ENCODE data around the gene EMC7.

EMC7 gene

DNA sequence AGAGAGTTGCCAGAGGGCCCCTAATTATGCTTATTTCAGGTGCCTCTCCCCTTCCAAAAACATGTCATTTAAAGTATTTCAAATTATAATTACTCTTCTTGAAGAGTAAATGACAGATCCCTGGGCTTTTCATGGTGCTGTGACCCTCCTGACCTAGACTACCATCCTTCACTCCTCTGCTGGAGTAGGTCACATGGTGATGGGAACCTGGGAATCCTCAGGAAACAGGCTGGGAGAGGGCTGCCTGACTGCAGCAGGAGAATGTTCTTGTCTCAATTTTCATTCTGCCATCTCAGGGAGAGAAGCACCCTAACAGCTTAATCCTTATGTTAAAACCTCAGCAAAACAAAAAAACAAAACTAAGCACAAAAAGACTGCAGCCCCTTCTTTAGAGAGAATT, 24.9 kb upstream of the EMC7 start:
- TF ChIP-seq, protein P1, sequence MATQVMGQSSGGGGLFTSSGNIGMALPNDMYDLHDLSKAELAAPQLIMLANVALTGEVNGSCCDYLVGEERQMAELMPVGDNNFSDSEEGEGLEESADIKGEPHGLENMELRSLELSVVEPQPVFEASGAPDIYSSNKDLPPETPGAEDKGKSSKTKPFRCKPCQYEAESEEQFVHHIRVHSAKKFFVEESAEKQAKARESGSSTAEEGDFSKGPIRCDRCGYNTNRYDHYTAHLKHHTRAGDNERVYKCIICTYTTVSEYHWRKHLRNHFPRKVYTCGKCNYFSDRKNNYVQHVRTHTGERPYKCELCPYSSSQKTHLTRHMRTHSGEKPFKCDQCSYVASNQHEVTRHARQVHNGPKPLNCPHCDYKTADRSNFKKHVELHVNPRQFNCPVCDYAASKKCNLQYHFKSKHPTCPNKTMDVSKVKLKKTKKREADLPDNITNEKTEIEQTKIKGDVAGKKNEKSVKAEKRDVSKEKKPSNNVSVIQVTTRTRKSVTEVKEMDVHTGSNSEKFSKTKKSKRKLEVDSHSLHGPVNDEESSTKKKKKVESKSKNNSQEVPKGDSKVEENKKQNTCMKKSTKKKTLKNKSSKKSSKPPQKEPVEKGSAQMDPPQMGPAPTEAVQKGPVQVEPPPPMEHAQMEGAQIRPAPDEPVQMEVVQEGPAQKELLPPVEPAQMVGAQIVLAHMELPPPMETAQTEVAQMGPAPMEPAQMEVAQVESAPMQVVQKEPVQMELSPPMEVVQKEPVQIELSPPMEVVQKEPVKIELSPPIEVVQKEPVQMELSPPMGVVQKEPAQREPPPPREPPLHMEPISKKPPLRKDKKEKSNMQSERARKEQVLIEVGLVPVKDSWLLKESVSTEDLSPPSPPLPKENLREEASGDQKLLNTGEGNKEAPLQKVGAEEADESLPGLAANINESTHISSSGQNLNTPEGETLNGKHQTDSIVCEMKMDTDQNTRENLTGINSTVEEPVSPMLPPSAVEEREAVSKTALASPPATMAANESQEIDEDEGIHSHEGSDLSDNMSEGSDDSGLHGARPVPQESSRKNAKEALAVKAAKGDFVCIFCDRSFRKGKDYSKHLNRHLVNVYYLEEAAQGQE (IDR thresholded peaks at IDR 0.05; ENCODE audit: low read depth) = no peak
- no peak for TF ChIP-seq TEAD4 (IDR thresholded peaks at IDR 0.05)
- no peak for TF ChIP-seq ZBTB7A (IDR thresholded peaks at IDR 0.05; ENCODE audit: low read depth)
- TF ChIP-seq, protein P2, sequence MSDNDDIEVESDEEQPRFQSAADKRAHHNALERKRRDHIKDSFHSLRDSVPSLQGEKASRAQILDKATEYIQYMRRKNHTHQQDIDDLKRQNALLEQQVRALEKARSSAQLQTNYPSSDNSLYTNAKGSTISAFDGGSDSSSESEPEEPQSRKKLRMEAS (IDR thresholded peaks at IDR 0.05) = no peak
- TF ChIP-seq NFIC (IDR thresholded peaks at IDR 0.05) = no peak
- TF ChIP-seq YY1 (IDR thresholded peaks at IDR 0.05; ENCODE audit: low read depth) = no peak
- TF ChIP-seq CEBPB (IDR thresholded peaks at IDR 0.05) = no peak
- no peak for TF ChIP-seq CREB1 (IDR thresholded peaks at IDR 0.05; ENCODE audit: low read depth)
- TF ChIP-seq FOXM1 (IDR thresholded peaks at IDR 0.05; ENCODE audit: borderline replicate concordance, low read depth) = no peak
- no peak for TF ChIP-seq TAF1 (IDR thresholded peaks at IDR 0.05; ENCODE audit: low read depth)
- TF ChIP-seq EP300 (IDR thresholded peaks at IDR 0.05; ENCODE audit: borderline replicate concordance) = no peak
- no peak for TF ChIP-seq TCF12 (IDR thresholded peaks at IDR 0.05; ENCODE audit: low read depth)
- TF ChIP-seq RAD21 (IDR thresholded peaks at IDR 0.05; ENCODE audit: low read depth) = no peak
- TF ChIP-seq EGR1 (IDR thresholded peaks at IDR 0.05) = no peak

DNA sequence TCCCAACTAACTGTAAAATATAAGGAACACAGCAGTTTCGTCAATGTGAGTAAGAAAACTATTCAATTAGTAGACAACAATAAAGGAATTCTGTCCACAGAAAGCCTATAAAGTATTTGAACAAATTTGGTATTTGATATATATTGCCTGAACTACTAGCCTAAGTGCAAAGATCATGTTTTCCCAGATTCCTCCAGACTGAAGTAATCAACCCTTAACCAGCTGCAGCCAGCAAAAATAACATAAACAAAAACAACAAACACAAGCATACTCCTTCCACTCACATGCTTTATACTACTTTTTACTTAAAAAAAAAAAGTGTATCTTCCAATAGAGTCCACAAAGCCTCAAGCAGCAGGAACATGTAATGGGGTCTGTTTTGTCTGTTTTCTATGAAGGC, 24.3 kb upstream of the EMC7 start:
- TF ChIP-seq ZBTB7A (IDR thresholded peaks at IDR 0.05; ENCODE audit: low read depth) = no peak

DNA sequence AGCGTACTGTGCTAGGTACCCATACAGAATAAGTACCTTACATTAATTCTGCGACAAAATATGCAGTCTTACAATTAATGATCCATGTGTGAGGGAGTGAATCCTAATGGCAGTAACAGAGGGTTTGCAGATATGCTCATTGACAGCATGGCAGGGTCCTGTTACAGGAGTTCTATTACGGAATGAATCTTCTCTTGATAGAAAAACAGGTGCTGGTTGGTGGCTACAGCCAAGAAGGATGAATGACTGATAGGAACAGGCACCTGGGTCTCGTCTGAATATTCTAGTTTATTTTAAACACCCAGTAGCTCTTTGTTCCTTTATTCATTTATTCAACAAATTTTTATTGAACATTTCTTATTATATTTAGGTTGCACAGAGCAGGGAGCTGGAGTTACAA, 23.0 kb upstream of the EMC7 start:
- TF ChIP-seq TCF12 (IDR thresholded peaks at IDR 0.05; ENCODE audit: low read depth) (no peak), FOXM1 (IDR thresholded peaks at IDR 0.05; ENCODE audit: borderline replicate concordance, low read depth) (no peak), YY1 (IDR thresholded peaks at IDR 0.05; ENCODE audit: low read depth) (no peak), CEBPB (IDR thresholded peaks at IDR 0.05) (no peak)

DNA sequence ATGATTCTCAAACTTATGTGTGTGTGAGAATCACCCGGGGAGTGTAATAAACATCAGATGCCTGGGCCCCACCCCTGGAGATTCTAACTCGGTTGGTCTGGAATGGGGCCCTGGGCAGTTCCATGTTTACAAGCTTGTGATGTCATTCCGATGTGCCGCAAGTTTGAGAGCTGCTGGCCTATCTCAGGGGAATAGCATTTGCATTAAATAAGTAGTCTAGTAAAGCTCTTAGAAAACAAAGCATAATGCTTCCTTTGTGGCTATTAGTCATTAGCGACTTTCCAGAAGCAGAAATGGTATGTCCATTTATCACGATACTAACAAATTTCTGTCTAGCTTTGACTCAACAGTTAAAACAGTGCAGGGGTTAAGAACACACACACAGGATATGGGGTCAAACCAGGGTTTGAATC, 21.1 kb upstream of the EMC7 start:
- TF ChIP-seq TAF1 (IDR thresholded peaks at IDR 0.05; ENCODE audit: low read depth) (no peak), EP300 (IDR thresholded peaks at IDR 0.05; ENCODE audit: borderline replicate concordance) (no peak), RAD21 (IDR thresholded peaks at IDR 0.05; ENCODE audit: low read depth) (no peak), ZBTB7A (IDR thresholded peaks at IDR 0.05; ENCODE audit: low read depth) (no peak)
- TF ChIP-seq, protein P2 (IDR thresholded peaks at IDR 0.05) = no peak

DNA sequence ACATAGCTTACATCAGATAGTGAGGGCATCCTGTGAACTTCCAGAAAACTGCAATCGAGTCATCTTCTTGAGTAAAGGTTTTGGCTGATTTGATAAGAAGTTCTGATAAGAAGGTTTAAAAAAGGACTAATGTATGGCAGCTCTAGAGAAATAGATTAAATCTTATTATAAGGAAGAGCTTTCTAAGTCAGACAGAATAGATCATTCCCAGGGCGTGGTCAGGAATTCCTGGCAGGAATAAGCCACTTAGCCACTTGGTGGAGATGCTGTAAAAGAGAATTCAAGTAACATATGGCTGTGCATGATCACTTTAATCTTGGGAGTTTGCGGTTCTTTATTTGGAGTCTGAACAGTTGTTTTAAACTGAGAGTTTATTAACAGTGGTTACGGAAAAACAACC, 17.6 kb upstream of the EMC7 start:
- TF ChIP-seq RAD21 (IDR thresholded peaks at IDR 0.05; ENCODE audit: low read depth) (peak; percentile 4; the same call in 1 of the 2 replicates), CREB1 (IDR thresholded peaks at IDR 0.05; ENCODE audit: low read depth) (no peak), EGR1 (IDR thresholded peaks at IDR 0.05) (no peak), FOXM1 (IDR thresholded peaks at IDR 0.05; ENCODE audit: borderline replicate concordance, low read depth) (no peak)

DNA sequence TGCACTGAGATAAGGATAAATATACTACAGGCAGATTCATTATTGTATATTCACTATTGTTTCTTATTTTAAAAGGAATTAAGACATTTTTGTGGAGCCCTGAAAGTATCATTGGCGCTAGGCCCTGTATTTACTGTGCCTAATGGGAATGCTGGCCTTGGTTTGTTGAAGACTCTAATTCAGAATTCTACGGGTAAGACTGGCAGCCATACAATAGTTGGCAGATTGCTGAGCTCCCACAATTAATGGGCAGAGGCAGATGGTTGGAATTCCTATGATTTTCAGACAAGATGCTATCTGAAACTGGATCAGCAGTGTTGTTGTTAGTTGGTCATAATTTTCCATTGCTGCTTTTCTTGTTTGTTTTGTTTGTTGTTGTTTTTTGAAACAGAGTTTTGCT, 15.0 kb upstream of the EMC7 start:
- TF ChIP-seq TCF12 (IDR thresholded peaks at IDR 0.05; ENCODE audit: low read depth) = no peak
- TF ChIP-seq, protein P1 (IDR thresholded peaks at IDR 0.05; ENCODE audit: low read depth) = no peak
- no peak for TF ChIP-seq YY1 (IDR thresholded peaks at IDR 0.05; ENCODE audit: low read depth)
- no peak for TF ChIP-seq TEAD4 (IDR thresholded peaks at IDR 0.05)
- no peak for TF ChIP-seq EGR1 (IDR thresholded peaks at IDR 0.05)
- TF ChIP-seq CREB1 (IDR thresholded peaks at IDR 0.05; ENCODE audit: low read depth) = no peak
- TF ChIP-seq, protein P2 (IDR thresholded peaks at IDR 0.05) = no peak
- no peak for TF ChIP-seq CEBPB (IDR thresholded peaks at IDR 0.05)
- TF ChIP-seq NFIC (IDR thresholded peaks at IDR 0.05) = no peak
- TF ChIP-seq, protein P3, sequence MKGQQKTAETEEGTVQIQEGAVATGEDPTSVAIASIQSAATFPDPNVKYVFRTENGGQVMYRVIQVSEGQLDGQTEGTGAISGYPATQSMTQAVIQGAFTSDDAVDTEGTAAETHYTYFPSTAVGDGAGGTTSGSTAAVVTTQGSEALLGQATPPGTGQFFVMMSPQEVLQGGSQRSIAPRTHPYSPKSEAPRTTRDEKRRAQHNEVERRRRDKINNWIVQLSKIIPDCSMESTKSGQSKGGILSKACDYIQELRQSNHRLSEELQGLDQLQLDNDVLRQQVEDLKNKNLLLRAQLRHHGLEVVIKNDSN (IDR thresholded peaks at IDR 0.05) = no peak
- no peak for TF ChIP-seq TAF1 (IDR thresholded peaks at IDR 0.05; ENCODE audit: low read depth)
- no peak for TF ChIP-seq ZBTB7A (IDR thresholded peaks at IDR 0.05; ENCODE audit: low read depth)
- no peak for TF ChIP-seq EP300 (IDR thresholded peaks at IDR 0.05; ENCODE audit: borderline replicate concordance)
- no peak for TF ChIP-seq FOXM1 (IDR thresholded peaks at IDR 0.05; ENCODE audit: borderline replicate concordance, low read depth)
- no peak for TF ChIP-seq RAD21 (IDR thresholded peaks at IDR 0.05; ENCODE audit: low read depth)

DNA sequence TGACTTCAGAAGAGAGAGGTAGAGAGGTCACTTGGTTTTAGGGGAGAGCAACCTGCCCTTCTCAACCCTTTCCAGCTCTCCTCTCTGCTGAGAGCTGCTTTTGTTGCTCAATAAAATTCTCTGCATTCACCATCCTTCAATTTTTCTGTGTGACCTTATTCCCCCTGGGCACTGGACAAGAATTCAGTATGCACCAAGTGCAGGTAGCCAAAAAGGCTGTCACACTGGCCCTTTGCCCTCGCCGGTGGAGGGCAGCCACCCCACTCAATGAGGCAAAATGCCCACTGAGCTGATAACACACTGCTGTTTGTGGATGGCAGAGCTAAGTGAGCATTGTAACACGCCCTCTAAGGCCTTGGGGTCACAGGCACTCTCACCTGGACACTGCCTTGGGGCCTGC, 13.1 kb upstream of the EMC7 start:
- TF ChIP-seq EGR1 (IDR thresholded peaks at IDR 0.05) = no peak
- TF ChIP-seq, protein P2 (IDR thresholded peaks at IDR 0.05) = no peak

Measured in Ishikawa (cell line).